ENCODE data around the gene FOXE1.

DNA sequence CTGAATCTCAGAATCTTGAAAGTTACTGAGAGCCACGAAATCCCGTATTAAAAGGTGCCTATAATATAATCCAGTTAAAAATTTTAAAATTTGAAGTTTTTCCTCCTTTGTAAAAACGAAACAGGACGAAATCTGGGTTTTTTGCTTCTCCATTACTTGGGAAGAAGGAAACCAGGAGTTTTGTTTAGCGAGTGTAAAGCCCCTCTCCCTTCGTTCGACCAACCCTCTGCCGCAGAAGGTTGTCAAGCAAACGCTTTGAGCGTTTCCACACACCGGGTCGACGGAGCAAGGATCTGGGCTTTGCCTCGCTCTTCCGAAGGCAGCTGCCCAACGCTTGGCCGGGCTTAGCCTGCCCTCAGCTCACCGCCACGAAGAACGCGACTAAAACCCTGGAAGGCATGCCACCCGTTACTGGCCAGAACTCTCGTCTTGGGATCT is 1.6 kb upstream of the FOXE1 start:
- TF ChIP-seq, protein P1, sequence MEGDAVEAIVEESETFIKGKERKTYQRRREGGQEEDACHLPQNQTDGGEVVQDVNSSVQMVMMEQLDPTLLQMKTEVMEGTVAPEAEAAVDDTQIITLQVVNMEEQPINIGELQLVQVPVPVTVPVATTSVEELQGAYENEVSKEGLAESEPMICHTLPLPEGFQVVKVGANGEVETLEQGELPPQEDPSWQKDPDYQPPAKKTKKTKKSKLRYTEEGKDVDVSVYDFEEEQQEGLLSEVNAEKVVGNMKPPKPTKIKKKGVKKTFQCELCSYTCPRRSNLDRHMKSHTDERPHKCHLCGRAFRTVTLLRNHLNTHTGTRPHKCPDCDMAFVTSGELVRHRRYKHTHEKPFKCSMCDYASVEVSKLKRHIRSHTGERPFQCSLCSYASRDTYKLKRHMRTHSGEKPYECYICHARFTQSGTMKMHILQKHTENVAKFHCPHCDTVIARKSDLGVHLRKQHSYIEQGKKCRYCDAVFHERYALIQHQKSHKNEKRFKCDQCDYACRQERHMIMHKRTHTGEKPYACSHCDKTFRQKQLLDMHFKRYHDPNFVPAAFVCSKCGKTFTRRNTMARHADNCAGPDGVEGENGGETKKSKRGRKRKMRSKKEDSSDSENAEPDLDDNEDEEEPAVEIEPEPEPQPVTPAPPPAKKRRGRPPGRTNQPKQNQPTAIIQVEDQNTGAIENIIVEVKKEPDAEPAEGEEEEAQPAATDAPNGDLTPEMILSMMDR (IDR thresholded peaks at IDR 0.05): no peak
- TF ChIP-seq POLR2A (IDR thresholded peaks at IDR 0.05): no peak

All from right lobe of liver (tissue), 4 donors.